ENCODE data around the gene COL28A1.
"Not testable (repeated sequence)": the region's sequence is repeated elsewhere in the genome, so short reads cannot be mapped to it uniquely, and the experiment has no call there.

COL28A1 gene

DNA sequence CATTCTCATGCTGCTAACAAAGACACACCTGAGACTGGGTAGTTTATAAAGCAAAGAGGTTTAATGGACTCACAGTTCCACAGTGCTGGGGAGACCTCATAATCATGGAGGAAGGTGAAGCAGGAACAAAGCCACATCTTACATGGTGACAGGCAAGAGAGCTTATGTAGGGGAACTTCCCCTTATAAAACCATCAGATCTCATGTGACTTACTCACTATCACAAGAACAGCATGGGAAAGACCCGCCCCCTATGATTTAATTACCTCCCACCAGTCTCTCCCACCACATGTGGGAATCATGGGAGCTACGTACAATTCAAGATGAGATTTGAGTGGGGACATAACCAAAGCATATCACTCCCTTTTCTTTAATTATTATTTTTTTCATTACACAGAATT, 16.6 kb downstream of the COL28A1 start:
- DNase-seq (ENCODE audit: low read depth, low spot score) = no peak

DNA sequence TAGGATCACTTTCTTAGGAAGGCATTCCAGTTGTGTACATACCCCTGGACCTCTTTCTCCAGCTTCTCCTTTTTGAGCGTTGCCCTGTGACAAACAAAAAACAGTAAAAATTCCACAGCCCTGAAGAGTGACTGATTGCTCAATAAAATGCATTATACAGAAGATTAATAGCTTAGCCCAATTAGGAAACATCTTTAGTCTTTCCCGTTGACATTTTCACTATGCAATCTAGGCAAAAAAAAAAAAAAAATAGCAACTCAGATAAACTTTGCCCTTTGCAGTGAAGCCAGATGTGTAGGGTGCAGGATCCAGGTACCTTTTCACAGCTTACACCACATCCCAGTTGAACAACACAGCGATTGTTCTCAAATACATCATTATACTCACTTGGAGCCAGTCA, 17.9 kb downstream of the COL28A1 start:
- DNase-seq (ENCODE audit: low read depth, low spot score) = no peak

DNA sequence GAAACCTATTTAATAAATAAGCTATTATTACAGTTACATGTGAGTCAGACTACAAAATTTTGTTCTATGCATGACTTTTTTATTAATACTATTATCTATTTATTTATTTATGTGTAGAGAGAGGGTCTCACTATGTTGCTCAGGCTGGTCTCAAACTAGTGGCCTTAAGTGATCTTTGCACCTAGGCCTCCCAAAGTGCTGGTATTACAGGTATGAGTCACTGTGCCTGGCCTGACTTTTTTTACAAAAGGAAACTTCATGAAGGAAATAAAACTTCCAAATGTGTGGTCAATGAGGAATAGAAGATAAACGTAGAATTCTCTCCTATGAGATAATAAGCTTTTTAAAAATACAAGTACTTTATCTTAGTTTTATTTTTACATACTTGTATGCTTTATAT, 19.0 kb downstream of the COL28A1 start:
- no peak for DNase-seq (ENCODE audit: low read depth, low spot score)

DNA sequence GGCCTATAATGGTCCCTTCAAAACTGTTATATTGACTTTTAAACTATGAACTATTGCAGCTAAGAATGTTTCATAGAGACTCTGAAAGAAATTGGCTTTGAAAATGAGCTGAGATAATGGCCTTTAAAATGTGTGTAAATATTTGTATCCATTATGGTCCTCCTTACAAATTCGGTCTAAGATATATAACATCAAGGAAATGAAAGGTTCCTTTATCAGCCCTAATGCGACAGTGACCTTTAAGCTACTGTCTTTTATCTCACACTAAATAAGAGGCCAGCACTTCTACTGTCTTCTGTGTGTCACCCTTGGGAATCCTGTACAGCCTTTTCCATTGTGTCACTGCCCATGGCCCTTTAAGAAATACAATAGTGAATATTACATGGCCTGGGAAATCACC, 19.5 kb downstream of the COL28A1 start:
- DNase-seq (ENCODE audit: low read depth, low spot score) = no peak

DNA sequence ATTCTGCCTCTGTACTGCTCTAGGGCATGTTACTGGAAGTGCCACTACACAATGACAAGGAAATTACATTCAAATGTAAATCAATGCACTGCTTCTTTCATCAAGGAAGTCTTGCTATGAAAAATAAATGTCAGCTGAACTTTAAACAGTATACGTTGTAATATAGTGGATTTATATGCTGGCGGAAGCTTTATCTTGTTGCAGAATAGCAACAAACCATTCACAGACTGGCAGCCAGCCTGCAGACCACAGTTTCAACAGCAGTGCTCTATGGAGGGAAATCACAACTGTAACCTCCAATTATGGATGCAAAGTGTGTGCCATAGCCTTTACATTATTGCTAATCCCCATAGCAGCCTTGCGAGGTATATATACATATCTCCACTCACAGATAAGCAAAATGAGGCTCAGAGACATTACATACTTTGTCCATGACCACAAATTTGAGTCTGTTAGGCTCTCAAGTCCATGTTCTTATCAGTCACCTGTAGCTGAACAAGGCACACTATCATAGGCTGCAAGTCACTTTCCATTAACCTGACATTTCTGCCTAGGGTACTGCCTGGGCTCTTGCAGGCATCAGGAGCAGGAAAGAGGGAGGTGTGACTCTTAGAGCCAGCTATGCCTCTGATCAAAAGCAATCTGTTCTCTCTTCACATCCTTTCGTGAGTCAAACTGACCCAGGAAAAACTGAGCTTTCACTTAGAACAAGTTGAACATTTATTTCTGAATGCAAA, 22.6 kb downstream of the COL28A1 start:
- no peak for DNase-seq (ENCODE audit: low read depth, low spot score)

DNA sequence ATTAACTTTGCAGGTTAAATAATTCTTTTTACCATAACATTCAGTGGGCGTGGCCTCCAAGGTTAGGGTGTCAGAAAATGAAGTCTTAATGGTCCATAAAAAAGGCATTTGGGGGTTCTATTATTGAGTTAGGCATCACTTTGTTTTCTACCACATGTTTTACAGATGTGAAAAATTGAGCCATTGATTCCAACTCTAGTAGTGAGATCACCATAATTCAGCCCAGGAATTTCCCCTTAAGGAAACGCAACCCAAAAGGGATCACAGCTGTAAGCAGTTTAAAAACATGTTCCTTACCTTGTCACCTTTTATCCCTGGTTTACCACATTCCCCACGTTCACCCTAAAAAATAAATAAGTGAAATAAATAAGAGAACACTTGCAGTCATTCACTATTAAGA, 24.9 kb downstream of the COL28A1 start:
- no peak for DNase-seq (ENCODE audit: low read depth, low spot score)

DNA sequence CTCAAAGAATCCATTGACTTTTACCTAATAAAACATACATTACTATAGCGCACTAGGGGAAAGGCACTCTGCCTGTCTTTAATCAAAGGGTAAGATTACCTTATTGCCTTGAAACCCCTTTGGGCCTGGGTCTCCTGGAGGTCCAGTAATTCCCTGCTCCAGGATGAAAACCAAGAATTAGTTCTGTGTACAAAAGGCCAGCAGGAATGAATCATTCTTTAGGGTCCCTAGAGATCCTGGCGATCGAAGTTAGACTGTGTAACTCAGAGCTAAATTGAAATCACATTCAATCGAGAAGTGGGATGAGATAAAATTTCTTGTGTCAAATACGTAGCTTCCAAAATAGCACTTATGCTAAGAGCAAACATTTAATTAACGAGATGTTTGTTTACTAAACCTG, 29.8 kb downstream of the COL28A1 start:
- DNase-seq (ENCODE audit: low read depth, low spot score) = no peak

DNA sequence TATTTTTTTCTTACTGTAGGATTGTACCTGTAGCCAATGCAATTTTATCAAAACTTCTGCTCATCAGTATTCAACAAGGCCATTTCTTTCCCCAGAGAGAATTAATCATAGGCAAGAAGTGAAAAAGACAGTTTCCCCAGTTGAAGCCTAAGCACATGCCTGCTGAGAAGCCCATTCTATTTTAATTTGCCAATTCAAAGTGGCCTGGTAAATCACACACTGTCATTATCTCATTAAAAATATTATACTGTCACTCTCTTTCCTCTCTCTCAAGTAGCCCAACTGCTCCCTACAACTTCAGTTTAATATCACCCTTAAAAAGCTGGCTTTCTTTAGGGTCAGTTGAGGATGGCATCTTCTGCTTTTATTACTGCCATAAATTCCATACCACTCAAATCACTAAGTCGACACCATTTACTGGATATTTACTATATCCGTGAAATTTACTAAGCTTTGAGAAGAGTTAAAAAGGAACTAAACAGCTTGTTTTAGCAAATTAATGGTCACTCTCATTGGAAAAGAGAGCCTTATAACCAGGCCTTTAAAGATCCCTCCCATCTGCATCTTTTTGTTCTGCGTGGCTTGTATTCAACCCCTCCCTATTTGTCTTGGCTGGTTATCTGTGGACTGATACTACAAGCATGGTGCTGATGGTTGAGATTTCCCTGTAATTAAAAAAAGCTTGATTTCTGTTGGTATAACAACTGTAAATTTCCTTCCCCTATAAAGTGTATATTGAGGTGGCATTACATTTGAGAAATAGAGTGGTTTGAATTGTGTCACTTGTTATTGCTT, 30.6 kb downstream of the COL28A1 start:
- DNase-seq (ENCODE audit: low read depth, low spot score) = no peak

DNA sequence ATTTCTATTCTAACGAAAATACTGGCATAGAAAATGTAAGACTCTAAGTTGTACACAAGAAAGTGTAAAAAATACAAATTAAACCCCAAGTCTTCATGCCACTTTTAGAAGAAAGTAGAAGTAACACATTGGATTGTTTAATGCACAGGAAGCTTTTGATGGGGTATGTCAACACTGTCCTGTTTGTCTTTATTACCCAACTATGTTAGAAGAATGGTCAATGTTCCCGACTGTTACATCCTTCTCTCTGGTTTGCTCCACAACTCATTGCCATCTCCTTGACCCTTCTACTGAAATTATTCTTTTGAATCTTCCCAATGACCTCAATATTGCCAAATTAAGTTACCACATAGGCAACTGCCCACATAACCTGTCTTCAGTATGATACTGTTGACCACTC, 35.8 kb downstream of the COL28A1 start:
- no peak for DNase-seq (ENCODE audit: low read depth, low spot score)

DNA sequence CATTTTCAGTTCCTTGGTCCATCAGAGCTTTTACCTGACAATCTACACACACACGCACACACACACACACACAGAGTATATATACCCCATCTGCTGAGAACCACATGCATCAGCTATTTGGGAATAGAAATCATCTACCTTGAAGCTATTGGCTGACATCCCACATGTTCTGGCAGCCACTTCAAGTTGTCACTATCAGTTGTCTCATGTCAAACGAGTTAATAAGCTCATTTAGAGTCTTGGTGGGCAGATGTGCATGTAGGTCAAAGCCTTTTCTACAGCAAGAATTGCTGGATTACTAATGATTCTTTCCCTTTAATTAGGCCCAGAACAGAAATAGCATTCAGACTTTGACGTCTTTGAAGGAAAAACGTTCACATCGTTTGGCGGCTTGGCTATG, 36.8 kb downstream of the COL28A1 start:
- no peak for DNase-seq (ENCODE audit: low read depth, low spot score)

DNA sequence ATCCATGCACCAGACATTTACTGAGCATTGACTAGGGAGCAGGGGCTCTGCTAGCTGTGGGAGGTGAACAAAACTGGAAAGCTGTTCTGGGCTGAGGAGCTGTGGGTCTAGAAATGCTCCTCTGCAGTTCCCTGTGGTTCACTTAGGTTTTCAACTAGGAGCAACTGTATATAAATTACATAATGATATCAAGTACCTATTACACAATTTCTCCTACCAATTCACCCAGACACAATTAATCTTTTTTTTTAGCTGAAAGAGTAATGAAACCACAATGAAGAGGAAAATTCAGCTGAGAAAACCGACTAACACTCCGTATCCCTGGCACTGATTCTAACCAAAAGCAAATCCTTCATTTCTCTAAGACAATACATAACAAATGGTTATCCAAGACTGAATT, 39.4 kb downstream of the COL28A1 start:
- no peak for DNase-seq (ENCODE audit: low read depth, low spot score)

DNA sequence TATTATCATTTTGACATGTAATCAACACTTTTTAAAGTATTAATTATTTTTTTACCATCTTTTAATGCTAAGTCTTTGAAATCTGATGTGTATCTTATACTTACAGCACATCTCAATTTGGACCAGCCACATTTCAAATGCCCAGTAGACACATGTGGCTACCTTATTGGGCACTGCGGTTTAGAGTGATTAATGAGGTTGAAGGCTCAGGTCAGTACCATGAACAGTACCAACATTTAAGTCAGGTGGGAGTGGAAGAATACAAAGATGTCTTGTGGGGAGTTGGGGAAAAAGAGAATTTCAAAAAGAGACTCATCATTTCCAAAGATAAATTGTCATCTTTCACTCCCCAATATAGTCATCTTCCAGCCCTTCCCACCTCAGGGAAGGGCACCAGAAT, 40.5 kb downstream of the COL28A1 start:
- DNase-seq (ENCODE audit: low read depth, low spot score) = no peak

DNA sequence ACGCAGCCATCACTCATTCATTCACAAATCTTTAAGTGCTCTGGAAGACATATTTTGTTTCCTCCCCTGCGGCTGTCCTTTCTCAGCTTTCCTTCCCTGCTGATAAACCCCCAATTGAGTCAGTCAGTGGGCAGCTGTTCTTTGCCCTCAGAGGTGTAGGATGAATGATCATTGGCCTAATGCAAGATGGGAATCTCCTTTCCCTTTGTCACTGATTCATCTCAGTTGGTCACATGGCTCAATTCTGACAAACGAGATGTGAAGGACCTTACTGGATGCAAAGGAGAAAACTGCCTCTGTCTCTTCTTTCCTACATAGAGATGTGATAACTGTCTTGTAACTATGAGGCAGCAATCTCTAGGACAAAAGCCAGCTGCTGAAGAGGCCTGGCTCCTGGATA, 44.6 kb downstream of the COL28A1 start:
- no peak for DNase-seq (ENCODE audit: low read depth, low spot score)

DNA sequence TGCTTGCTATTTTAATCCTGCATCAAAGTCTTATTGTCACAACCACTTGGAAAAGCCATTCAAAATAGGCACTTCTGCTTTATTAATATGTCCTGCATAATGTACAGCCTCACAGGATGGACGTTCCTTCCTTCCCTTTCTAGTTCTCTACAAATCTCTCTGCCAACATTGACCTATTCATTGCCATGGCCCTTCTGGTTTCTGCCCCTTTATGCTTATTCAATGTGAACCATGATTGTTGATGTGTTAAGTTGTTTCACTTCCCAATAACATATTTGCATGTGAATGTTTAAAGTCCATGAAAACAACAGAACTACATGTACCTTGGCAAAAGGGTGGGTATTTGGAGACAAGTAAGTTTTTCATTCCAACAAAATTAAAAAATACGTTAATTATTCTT, 45.7 kb downstream of the COL28A1 start:
- DNase-seq (ENCODE audit: low read depth, low spot score) = no peak

DNA sequence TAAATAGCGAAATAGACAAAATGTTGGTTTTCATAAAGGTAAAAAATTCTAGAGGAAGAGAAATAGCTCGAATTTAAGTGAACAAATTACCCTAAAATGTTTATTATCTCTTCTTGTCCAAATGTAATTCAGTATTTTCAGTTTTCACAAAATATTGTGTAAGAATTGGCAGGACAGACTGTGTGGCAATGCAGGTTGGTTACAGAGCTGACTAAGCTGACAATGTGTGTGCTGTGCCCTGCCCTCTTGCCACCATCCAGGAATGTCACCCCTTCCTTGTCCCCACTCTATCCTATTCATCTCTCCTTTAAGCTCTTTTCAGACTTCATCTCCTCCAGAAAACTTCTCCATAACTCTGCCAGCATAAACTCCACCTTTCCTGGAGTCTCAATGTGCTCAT, 46.1 kb downstream of the COL28A1 start:
- no peak for DNase-seq (ENCODE audit: low read depth, low spot score)

DNA sequence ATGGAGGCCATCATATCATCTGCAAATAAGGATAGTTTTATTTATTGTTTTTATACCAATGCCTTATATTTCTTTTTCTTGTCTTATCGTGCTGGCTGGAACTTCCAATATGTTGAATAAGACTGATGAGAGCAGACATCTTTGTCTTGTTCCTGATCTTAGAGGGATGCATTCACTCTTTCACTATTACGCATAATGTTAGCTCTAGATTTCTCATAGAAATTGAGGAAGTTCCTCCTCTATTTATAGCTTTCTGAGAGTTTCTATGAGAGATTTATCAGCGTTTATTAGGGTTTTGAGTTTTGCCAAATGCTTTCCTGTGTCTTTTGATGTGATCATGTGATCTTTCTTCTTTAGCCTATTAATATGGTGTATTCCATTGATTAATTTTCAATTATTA, 49.3 kb downstream of the COL28A1 start:
- DNase-seq (ENCODE audit: low read depth, low spot score) = no peak

DNA sequence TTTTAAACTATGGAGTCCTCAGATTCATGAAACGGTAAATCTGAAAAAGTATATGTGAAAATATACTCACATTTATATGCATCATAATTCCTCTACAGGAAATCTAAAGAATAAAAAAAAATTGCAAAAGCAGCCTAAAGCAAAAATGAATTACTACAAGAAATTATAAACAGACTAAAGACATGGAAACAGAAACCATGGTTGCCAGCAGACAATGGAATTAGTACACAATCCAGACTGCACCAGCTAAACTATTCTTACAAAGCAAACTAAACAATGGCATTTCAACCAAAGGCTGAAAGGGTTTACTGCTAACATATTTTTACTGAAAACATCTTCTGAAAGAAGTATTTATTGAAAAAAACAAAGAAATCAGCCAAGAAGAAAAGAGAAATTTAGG, 51.6 kb downstream of the COL28A1 start:
- DNase-seq (ENCODE audit: low read depth, low spot score) = no peak

DNA sequence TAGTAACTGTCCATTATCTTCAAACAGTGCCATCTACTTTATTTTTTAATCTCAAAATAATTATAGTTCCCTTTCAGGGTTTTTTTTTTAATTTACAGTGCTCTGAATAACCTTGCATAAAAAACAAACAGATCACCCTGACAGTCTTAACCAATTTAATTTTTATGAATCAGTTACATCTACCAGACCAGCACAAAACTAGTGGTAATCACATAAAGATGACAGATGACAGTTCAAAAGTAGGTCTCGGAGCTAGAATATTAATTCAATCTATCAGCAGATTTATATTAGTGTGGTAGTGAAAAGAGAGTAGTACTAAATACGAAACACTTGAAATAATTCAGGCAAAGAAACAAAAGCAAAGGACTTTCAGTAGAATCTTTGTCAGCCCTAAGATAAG, 53.9 kb downstream of the COL28A1 start:
- no peak for DNase-seq (ENCODE audit: low read depth, low spot score)

DNA sequence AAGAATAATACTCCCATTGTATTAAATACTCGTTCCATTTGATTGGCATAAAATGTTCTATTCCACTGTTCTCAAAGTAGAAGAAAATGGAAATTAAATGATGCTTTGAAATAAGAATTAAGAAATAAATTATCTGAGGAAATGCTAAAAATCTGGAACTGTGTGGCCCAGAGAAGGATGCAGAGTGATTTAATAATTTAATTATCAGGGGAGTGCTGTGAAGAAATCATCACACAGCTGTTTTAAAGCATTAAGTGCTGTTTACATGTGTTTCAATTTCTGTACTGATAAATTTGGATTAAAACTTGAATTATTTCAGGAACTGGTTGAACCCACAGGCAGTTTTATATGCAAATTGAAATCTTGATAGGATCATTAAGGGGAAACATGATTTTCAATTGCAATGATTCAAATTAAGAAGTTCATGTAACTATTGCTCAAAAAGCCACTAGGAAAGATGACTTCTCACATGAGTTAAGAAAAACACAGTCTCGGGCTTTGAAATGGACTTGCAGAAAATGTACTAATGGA, 56.3 kb downstream of the COL28A1 start:
- DNase-seq (ENCODE audit: low read depth, low spot score) = no peak

DNA sequence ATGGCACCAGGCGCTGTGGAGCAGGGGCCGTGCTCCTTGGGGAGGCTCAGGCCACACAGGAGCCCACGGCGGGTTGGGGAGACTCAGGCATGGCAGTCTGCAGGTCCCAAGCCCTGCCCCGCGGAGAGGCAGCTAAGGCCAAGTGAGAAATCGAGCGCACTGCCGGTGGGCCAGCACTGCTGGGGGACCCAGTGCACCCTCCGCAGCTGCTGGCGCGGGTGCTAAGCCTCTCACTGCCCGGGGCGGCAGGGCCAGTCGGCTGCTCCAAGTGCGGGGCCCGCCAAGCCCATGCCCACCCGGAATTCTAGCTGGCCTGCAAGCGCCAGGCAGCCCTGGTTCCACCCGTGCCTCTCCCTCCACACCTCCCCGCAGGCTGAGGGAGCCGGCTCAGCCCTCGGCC, 57.1 kb downstream of the COL28A1 start:
- no peak for DNase-seq (ENCODE audit: low read depth, low spot score)

DNA sequence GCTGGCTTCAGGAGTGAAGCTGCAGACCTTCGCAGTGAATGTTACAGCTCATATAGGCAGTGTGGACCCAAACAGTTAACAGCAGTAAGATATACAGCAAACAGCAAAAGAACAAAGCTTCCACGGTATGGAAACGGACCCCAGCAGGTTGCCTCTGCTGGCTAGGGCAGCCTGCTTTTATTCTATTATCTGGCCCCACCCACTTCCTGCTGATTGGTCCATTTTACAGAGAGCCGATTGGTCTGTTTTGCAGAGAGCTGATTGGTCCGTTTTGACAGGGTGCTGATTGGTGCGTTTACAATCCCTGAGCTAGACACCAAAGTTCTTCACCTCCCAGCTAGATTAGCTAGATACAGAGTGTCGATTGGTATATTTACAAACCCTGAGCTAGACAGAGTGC, 58.0 kb downstream of the COL28A1 start:
- DNase-seq (ENCODE audit: low read depth, low spot score) = not testable (repeated sequence)

DNA sequence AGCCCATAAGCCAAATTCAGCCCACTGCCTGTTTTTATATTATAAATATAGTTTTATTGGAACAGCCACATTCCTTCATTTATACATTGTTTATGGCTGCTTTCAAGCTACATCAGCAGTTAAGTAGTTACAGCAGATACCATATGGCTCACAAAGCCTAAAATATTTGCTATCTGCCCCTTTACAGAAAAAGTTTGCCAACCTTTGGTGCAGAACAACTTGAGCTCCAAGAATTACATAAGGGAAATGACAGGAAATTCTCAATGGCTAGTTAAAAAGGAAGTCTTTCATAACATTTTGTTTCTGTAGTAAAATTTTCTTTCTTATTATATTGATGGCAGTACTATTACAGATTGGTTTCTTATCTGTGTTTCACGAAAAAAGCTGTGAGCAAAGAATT, 59.3 kb downstream of the COL28A1 start:
- no peak for DNase-seq (ENCODE audit: low read depth, low spot score)

DNA sequence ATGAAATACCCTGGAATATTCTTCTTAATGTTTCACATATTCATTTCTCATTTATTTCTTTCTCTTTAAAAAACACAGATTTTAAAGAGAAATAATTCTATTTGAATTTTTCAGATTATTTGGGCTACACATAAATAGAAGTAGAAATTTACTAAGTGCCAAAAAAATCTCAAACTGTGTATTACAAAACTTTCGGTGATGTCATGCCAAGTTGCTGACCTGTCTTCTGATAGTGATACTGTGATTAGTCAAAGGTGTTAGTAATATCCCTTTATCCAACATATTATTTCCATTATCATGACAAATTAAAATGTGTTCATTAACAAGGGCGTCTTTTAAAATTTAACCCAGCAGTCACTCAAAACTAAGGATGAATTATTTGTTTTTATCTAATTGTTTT, 60.1 kb downstream of the COL28A1 start:
- DNase-seq (ENCODE audit: low read depth, low spot score) = no peak

Data from smooth muscle cell of the brain vasculature (primary cell).